ENCODE data around the gene TRIM44.
"Not testable (repeated sequence)": the region's sequence is repeated elsewhere in the genome, so short reads cannot be mapped to it uniquely, and the experiment has no call there.

Gene TRIM44

DNA sequence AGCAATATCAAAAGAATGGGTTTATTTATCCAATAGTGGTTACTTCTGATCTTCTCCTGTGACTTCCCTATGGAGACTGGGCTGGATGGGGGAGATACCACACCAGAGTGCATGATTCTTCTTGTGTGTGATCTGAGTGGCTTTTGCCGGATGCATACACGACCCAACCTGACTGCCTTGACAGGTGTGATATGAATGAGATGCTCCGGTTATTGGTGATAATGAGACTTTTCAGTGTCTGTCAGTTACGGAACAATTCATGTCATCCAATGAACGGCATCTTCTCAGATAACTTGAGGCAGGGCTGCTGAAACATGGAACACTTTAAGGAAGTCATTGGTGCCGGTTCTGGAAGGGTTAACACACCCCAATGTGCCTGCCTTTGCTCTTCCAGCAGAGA lies 26.6 kb upstream of the TRIM44 start:
- no peak for DNase-seq

DNA sequence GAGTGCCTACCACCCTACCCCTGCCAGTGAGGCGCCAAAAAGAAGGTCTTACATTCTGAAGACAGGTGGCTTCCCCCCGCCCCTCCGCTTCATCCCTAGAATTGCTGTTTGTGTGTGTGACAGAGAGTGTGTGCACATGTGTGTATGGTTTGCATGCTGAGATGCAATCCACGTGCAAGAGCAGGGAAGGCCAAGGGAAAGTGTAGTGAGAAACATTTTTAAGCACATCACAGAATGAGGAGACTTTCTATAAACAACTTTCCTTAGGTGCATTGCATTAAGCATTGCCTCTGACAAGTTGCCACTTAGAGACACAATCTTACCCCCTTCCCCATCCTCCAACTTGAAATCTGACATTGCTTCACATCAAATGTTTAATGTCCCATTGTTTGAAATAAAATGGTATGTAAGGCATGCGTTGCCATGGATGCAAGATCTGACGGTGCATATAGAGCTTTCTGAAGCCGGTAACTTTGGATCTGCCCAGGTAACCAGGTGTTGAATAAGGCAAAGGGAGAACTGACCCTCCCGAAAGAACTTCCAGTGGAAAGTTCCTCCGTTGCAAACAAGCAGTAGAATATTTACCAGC lies 22.9 kb upstream of the TRIM44 start:
- DNase-seq, result no peak

- no peak for DNase-seq
These were observed 21.2 kb upstream of the TRIM44 start for GRCh38 chr11:35641171-35641897.

DNA sequence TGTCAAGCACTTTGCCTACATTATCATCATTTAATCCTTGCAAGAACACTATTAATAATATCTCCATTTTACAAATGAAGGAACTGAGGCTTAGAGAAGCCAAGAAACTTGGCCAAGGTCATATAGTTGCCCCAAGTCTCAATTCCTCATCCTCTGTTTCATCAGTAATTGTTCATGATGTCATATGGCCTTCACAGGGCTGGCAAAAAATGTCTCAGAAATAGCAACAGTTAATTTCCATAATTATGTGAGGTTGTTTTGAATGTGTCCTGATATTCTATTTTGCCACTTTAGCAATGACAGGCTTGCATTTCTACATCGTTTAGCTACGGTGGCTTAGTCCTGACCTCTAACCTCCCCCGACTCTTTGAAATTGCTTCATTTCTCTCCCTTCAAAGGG lies 20.6 kb upstream of the TRIM44 start:
- DNase-seq, result no peak

GRCh38 chr11:35647421-35648093 lies 15.0 kb upstream of the TRIM44 start:
- DNase-seq, result no peak

DNA sequence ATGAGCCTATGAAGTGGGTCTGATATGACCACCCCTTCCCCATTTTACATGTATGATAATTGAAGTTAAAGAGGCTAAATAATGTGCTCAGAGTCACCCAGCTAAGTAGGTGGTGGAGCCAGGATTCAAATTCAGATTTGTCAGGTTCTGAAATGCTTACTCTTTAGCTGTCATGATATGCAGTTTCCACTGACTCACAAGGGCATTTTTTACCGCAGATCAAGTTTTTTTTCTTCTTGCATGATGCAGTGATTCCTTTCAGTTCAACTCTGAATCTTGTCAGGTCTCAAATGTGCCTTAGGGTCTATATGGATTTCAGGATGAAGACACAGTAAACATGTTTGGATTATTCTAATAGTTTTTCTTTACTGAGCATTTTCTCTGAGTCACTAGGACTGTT lies 12.6 kb upstream of the TRIM44 start:
- DNase-seq, result no peak

DNA sequence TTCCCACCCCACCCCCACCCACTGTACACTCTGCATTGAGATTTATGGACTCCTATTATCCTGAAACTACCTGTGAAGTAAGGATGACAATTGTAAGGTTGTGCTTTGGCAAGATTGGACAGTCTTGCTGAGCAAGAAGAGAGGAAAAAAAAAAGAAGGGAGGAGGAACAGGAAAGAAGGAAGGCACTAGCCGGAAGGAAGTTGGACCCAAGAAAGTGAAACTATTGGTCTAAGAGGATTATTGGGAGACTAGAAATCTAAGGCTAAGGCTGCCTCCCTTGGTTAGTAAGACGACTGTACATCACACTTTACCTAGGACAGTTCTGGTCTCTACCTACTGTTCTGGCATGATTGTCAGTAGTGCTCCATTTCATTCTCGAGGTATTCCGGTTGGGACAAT lies 12.1 kb upstream of the TRIM44 start:
- no peak for DNase-seq

- DNase-seq, result no peak
These were observed 11.3 kb upstream of the TRIM44 start for GRCh38 chr11:35651263-35651662.

DNA sequence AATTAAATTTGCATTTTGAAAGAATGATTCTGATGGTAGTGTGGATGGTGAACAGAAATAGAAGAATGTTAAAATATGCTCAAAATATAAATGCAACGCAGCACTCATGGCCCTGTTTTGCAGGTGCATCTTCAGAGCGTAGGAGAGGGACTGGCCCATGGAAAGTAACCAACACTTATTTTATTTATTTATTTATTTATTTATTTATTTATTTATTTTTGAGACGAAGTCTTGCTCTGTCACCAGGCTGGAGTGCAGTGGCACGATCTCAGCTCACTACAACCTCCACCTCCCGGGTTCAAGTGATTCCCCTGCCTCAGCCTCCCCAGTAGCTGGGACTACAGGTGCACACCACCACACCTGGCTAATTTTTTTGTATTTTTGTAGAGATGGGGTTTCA lies 9.8 kb upstream of the TRIM44 start:
- DNase-seq, result not testable (repeated sequence)

- DNase-seq, result no peak
These were observed 7.9 kb upstream of the TRIM44 start for GRCh38 chr11:35654711-35655110.

DNA sequence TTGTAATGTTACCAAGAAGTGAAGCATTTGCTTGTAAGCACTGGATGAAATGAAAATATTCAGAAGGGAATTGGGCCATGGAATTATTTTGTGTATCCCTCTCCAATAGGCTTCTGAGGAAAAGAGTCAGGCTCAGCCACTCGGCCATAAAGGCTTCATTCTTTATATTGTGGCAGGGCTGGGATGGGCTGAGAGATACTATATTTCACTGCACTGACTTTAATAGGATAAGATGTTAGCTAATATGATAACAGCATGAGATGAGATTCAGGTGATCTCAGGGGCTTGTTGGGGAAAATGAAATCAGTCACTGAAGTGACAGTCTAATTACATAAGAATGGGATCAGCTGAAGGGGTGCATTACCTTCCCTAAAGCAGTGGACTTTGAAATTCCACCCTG lies 7.3 kb upstream of the TRIM44 start:
- DNase-seq, result no peak

DNA sequence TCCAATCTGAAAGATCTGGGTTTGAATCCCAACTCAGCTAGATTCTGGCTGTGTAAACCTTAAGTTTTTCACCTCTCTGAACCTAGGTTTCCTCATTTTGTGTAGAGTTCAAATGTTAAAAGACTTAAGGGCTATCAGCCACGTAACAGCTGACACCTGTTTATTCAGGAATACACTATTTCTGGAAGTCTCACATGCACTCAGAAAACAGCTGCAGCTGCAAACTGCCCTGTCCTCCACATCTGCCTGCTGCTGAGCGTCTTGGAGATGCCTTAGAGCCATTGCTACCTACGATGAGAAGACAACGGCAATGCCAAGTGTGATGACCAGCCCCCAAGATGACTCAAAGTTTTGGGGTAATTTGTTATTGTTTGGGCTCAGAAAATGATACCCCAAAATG lies 6.7 kb upstream of the TRIM44 start:
- no peak for DNase-seq

DNA sequence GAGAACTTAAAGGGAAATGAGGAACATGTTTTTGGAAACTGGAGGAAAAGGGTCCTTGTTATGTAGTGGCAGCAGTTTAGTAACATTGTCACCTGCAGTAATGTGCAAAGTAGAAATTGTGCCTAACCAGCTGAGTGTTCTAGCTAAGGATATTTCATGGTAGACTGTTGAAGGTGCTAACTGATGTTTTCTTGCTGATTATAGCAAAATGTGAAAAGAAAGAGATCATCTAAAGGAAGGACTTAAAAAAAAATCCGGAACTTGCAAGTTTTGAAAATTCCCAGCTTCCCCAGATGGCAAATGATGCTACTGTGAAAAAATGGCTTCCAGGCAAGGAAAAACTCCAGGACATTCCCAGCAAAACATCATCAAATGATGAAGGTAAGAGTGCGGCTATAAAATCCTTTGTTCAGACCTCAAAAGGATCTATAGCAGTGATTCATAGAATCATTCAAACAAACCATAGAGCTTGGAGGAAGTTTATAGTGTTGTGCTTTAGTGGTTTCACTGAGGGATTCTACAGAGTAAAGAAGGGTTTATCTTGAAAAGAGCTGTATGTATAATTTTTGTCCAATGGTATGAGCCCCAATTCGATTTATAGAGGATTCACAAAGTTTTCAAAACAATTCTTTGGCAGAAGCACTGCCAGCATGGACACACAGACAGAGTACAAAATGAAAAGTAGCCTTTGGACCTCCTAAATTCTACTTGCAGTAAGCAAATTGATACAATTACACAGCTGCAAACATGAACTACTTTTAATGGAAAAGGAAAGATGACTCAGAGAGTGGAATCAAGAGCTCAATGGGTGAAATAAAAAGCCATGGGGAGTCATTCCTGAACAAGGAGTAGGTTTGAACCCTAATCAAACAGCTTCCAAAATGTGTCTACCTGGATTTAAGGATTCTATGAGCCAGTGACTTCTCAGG lies 4.3 kb upstream of the TRIM44 start:
- DNase-seq, result no peak

DNA sequence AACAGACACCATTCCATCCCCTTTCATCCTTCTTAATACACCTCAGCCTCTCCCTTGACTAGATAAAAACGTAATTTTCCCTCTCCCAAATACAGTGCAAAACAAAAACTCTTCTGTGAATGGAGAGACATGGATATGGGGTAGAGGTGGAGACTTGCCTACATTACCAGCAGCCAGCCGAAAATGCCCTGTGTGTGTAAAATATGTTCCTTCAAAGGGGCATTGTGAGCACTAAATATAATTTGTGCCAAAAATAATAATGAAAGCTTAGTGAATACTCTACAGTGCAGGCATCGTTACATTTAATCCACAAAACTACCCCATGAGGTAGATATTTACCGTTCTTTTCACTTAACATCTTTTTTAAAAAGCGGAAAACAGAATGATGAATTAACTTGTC lies 1.0 kb upstream of the TRIM44 start:
- no peak for DNase-seq

DNA sequence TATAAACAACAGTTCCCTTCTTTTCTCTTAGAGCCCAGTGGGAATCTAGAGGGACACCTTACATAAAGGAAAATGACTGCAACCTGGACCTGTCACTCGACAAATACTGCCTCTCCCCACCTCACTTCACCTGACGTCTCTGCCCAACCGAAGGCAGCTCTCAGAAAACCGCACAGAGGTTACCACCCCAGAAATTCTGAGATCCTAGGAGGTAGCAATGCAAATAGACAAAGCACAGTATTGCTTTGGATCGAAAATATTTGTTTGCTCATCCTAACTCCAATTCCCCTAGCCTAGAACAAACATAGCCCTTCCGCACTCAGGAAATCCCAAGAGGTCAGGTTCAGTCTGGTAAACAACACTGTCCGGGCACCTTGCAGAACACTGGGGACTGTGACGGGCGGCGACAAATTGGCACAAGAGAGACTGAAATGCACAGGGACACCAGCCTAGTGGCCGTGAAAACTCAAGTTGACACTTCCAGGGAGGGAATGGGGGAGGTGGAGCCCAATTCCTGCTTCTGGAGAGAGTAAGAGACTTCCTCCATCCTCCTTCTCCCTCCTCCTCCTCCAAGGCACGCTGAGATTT lies 420 bp upstream of the TRIM44 start:
- no peak for DNase-seq

- DNase-seq, result no peak
These were observed 780 bp downstream of the TRIM44 start for GRCh38 chr11:35663408-35663702.

DNA sequence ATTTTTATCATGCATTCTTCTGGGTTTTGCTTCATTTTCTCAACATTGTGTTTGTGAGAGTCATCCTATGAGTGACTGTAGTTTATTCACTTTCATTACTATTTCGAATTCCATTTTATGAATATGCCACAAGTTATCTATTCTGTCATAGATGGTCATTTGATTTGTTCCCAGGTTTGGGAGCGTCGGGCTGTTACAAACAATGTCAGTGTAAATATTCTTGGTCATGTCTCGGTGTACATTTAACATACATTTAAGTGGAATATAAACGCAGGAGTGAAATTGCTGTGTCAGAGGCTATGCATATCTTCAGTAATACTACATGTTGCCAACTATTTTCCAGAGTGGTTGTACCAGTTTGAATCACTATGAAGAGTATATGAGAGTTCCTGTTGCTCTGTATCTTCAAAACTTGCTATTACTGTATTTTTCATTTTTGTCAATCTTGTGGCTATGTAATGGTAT lies 2.4 kb downstream of the TRIM44 start:
- DNase-seq, result no peak

DNA sequence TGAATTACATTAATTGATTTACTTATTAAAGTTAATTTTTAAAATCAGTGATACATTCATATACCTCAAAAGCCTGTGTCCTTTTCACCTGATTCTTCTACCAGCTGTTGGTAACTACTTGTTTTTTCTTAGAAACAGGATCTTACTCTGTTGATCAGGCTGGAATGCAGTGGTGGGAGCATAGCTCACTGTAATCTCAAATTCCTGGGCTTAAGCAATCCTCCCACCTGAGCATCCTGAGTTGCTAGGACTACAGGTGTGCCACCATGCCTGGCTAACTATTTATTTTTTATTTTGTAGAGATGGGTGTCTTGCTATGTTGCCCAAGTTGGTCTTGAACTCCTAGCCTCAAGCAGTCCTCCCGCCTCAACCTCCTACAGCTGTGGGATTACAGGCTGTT lies 4.7 kb downstream of the TRIM44 start:
- no peak for DNase-seq

GRCh38 chr11:35668350-35668749 lies 5.8 kb downstream of the TRIM44 start:
- DNase-seq, result not testable (repeated sequence)

- DNase-seq, result no peak
These were observed 9.0 kb downstream of the TRIM44 start for GRCh38 chr11:35671396-35672127.

DNA sequence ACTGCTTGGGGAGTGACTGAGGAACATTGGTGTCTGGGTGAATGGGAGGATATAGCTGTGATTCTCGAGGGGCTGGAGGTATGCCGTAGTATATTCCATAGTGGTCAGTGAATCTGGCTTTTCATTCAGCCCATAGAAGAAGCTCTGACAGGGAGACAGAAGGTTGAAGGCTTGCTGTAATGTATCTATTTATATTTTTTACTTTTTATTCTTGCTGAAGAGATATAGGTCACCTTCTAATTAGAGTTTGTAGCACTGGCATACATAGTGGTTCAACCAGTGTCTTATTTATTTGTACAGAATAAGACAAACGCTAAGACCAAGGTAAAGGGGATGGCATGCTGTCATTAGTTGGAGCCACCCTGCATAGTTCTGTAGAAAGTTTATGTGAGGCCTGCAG lies 10.0 kb downstream of the TRIM44 start:
- DNase-seq, result no peak

- peak; percentile 42 for DNase-seq
These were observed 13.5 kb downstream of the TRIM44 start for GRCh38 chr11:35675901-35676610.
